Trophoblast cell (in vitro differentiated cells and primary cell): ENCODE results near the gene EGLN3.

Source experiments
- DNase-seq, 2 donors: peaks; one replicate each; pipeline ENCODE4 v3.0.0-alpha.2; 2016
- H2AFZ ChIP-seq: 2 replicates; pipeline ENCODE4 v1.6.1; 2013; ENCODE audit warnings: low read length, moderate library complexity, mild to moderate bottlenecking; ENCODE audit not compliant: insufficient read depth, poor library complexity
- H2AK5ac ChIP-seq: 2 replicates; pipeline ENCODE4 v1.6.1; 2013; ENCODE audit warnings: mild to moderate bottlenecking, low read length
- H2BK120ac ChIP-seq: 2 replicates; pipeline ENCODE4 v1.6.1; 2013; ENCODE audit warnings: low read length, mild to moderate bottlenecking, moderate library complexity; ENCODE audit not compliant: insufficient read depth, poor library complexity
- H2BK12ac ChIP-seq: 2 replicates; pipeline ENCODE4 v1.6.1; 2013; ENCODE audit warnings: mild to moderate bottlenecking, low read length, moderate library complexity
- H2BK5ac ChIP-seq: 2 replicates; pipeline ENCODE4 v1.6.1; 2013; ENCODE audit warnings: low read length, low read depth, moderate library complexity, mild to moderate bottlenecking; ENCODE audit not compliant: poor library complexity
- H3K14ac ChIP-seq: 2 replicates; pipeline ENCODE4 v1.6.1; 2013; ENCODE audit warnings: mild to moderate bottlenecking, low read length
- H3K18ac ChIP-seq: 2 replicates; pipeline ENCODE4 v1.6.1; 2013; ENCODE audit warnings: mild to moderate bottlenecking, low read length
- H3K23ac ChIP-seq: 2 replicates; pipeline ENCODE4 v1.6.1; 2013; ENCODE audit warnings: low read length
- H3K27ac ChIP-seq: 2 replicates; pipeline ENCODE4 v1.5.1; 2013; ENCODE audit warnings: low read depth, mild to moderate bottlenecking, inconsistent platforms, low read length, moderate library complexity
- H3K27me3 ChIP-seq: 2 replicates; pipeline ENCODE4 v1.6.1; 2013; ENCODE audit warnings: inconsistent platforms, mild to moderate bottlenecking, low read length, moderate library complexity; ENCODE audit not compliant: insufficient read depth
- H3K36me3 ChIP-seq, 2 experiments: 1 replicate in 1 of 2; 2 replicates in 1 of 2; pipeline ENCODE4 v1.6.1; 2013; ENCODE audit warnings: low read length in 2 of 2, mild to moderate bottlenecking in 2 of 2, moderate library complexity in 1 of 2; ENCODE audit not compliant: insufficient read depth in 2 of 2, control insufficient read depth in 1 of 2
- H3K4ac ChIP-seq: 2 replicates; pipeline ENCODE4 v1.6.1; 2013; ENCODE audit warnings: low read depth, mild to moderate bottlenecking, low read length, moderate library complexity
- H3K4me1 ChIP-seq, 2 experiments: 1 replicate in 1 of 2; 2 replicates in 1 of 2; pipeline ENCODE4 v1.6.1; 2013; ENCODE audit warnings: low read length in 2 of 2, mild to moderate bottlenecking in 2 of 2, moderate library complexity in 1 of 2; ENCODE audit not compliant: insufficient read depth in 2 of 2, control insufficient read depth in 1 of 2
- H3K4me2 ChIP-seq: 2 replicates; pipeline ENCODE4 v1.6.1; 2013; ENCODE audit warnings: inconsistent platforms, mild to moderate bottlenecking, low read length, moderate library complexity
- H3K4me3 ChIP-seq: 2 replicates; pipeline ENCODE4 v1.5.1; 2013; ENCODE audit warnings: mild to moderate bottlenecking, low read depth, low read length, inconsistent platforms
- H3K79me1 ChIP-seq: one replicate; pipeline ENCODE4 v1.6.1; 2013; ENCODE audit warnings: low read length
- H3K79me2 ChIP-seq: 2 replicates; pipeline ENCODE4 v1.6.1; 2013; ENCODE audit warnings: low read length, mild to moderate bottlenecking; ENCODE audit not compliant: control insufficient read depth, insufficient read depth, poor library complexity
- H3K9ac ChIP-seq: 2 replicates; pipeline ENCODE4 v1.6.1; 2013; ENCODE audit warnings: mild to moderate bottlenecking, low read length
- H3K9me3 ChIP-seq: 2 replicates; pipeline ENCODE4 v1.6.1; 2013; ENCODE audit warnings: low read depth, mild to moderate bottlenecking, control low read depth, inconsistent platforms, low read length; ENCODE audit not compliant: insufficient read depth
- H4K12ac ChIP-seq: 2 replicates; pipeline ENCODE4 v1.6.1; 2013; ENCODE audit warnings: low read depth, mild to moderate bottlenecking, low read length, moderate library complexity
- H4K8ac ChIP-seq: 2 replicates; pipeline ENCODE4 v1.6.1; 2013; ENCODE audit warnings: low read depth, mild to moderate bottlenecking, low read length, moderate library complexity
- H4K91ac ChIP-seq: one replicate; pipeline ENCODE4 v1.6.1; 2013; ENCODE audit warnings: low read depth, mild to moderate bottlenecking, low read length, moderate library complexity
- WGBS: extraction: QIAGEN DNeasy Blood & Tissue Kit; methylation state at CpG from one replicate; pipeline ENCODE4 v1.1.7; 2013; ENCODE audit warnings: missing lambda C conversion rate; ENCODE audit not compliant: insufficient read length, insufficient coverage; ENCODE audit errors: extremely low coverage; 5-methylcytosine and 5-hydroxymethylcytosine counted together

EGLN3 gene

GRCh38 chr14:33897382-33897781 lies 53.5 kb downstream of the EGLN3 start:
- no peak overlapping the region for H3K4me2 ChIP-seq
- H2BK5ac ChIP-seq = no peak overlapping the region
- no peak overlapping the region for H3K23ac ChIP-seq
- no peak overlapping the region for H4K8ac ChIP-seq
- no peaks in the 10 kb centered on the region for H3K27me3 ChIP-seq
- no peak overlapping the region for H3K14ac ChIP-seq
- no peaks in the 10 kb centered on the region for H3K4me1 ChIP-seq
- H3K4ac ChIP-seq = no peak overlapping the region
- no peak overlapping the region for H2AK5ac ChIP-seq
- H3K27ac ChIP-seq = no peak overlapping the region
- H3K4me3 ChIP-seq = no peak overlapping the region
- H2BK12ac ChIP-seq = no peak overlapping the region
- H4K12ac ChIP-seq = no peak overlapping the region
- no peak for DNase-seq
- no peak overlapping the region for H3K9ac ChIP-seq
- H3K9me3 ChIP-seq = peaks cover 3% of the 10 kb centered on the region
- H3K36me3 ChIP-seq = no peaks in the 10 kb centered on the region
- H2AFZ ChIP-seq = no peak overlapping the region
- no peak overlapping the region for H3K18ac ChIP-seq
- no CpG with 5 or more reads among the region's 2 CpGs for WGBS
- no peak overlapping the region for H4K91ac ChIP-seq
- no peaks in the 10 kb centered on the region for H3K79me1 ChIP-seq
- H2BK120ac ChIP-seq = no peak overlapping the region
- H3K79me2 ChIP-seq = no peaks in the 10 kb centered on the region

GRCh38 chr14:33894339-33894738 lies 56.5 kb downstream of the EGLN3 start:
- Histone ChIP-seq H2BK120ac (no peak overlapping the region), H3K23ac (no peak overlapping the region), H3K14ac (no peak overlapping the region), H3K9ac (no peak overlapping the region), H3K9me3 (no peaks in the 10 kb centered on the region), H2AFZ (no peak overlapping the region), H4K91ac (no peak overlapping the region), H2BK5ac (no peak overlapping the region), H3K27me3 (no peaks in the 10 kb centered on the region), H3K4me1 (no peaks in the 10 kb centered on the region), H3K18ac (no peak overlapping the region), H3K4me2 (no peak overlapping the region), H2AK5ac (no peak overlapping the region), H4K12ac (no peak overlapping the region), H3K36me3 (no peaks in the 10 kb centered on the region), H3K4me3 (no peak overlapping the region), H3K79me1 (no peaks in the 10 kb centered on the region), H3K4ac (no peak overlapping the region), H2BK12ac (no peak overlapping the region), H4K8ac (no peak overlapping the region), H3K79me2 (no peaks in the 10 kb centered on the region), H3K27ac (no peak overlapping the region)
- no peak for DNase-seq
- WGBS = no CpG with 5 or more reads among the region's 1 CpG

GRCh38 chr14:33891700-33892099 lies 59.2 kb downstream of the EGLN3 start:
- no peak overlapping the region for H3K9ac ChIP-seq
- no peak overlapping the region for H3K4ac ChIP-seq
- H3K27ac ChIP-seq = no peak overlapping the region
- H2BK5ac ChIP-seq = no peak overlapping the region
- no peaks in the 10 kb centered on the region for H3K79me2 ChIP-seq
- H4K91ac ChIP-seq = no peak overlapping the region
- H3K27me3 ChIP-seq = no peaks in the 10 kb centered on the region
- no peak overlapping the region for H2BK120ac ChIP-seq
- WGBS = no CpG with 5 or more reads among the region's 1 CpG
- no peaks in the 10 kb centered on the region for H3K9me3 ChIP-seq
- H3K36me3 ChIP-seq = no peaks in the 10 kb centered on the region
- no peak overlapping the region for H3K4me3 ChIP-seq
- H3K4me1 ChIP-seq = no peaks in the 10 kb centered on the region
- no peak overlapping the region for H3K23ac ChIP-seq
- H4K12ac ChIP-seq = no peak overlapping the region
- H2AK5ac ChIP-seq = no peak overlapping the region
- no peak overlapping the region for H3K4me2 ChIP-seq
- H2AFZ ChIP-seq = no peak overlapping the region
- no peak for DNase-seq
- H3K18ac ChIP-seq = no peak overlapping the region
- no peaks in the 10 kb centered on the region for H3K79me1 ChIP-seq
- H4K8ac ChIP-seq = no peak overlapping the region
- no peak overlapping the region for H3K14ac ChIP-seq
- H2BK12ac ChIP-seq = no peak overlapping the region

DNA sequence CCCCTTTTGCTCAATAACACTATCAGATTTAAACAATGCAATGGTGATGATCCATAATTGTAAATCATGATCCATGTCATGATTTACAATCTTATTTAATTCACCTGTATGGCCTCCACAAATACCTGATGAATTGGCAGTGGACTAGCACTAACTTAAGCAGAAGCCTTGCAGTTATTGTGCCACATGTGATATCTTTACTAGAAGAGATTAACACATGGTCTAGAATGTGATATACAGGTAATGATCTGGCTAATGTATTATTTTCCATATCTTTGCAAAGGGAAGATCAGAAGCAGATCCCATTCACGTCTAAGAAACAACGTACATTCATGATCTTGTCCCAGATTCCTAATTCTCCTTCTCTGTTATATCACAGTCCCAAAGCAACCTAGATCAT lies 66.0 kb downstream of the EGLN3 start:
- Histone ChIP-seq H3K79me2 (no peaks in the 10 kb centered on the region), H3K27me3 (no peaks in the 10 kb centered on the region), H3K4me3 (no peak overlapping the region), H2BK12ac (no peak overlapping the region), H3K27ac (no peak overlapping the region), H2BK5ac (no peak overlapping the region), H3K36me3 (no peaks in the 10 kb centered on the region), H3K18ac (no peak overlapping the region), H4K91ac (no peak overlapping the region), H3K4ac (no peak overlapping the region), H2AFZ (no peak overlapping the region), H3K14ac (no peak overlapping the region), H3K4me2 (no peak overlapping the region), H3K9ac (no peak overlapping the region), H3K4me1 (no peaks in the 10 kb centered on the region), H3K23ac (no peak overlapping the region), H4K8ac (no peak overlapping the region), H2BK120ac (no peak overlapping the region), H4K12ac (no peak overlapping the region), H3K79me1 (no peaks in the 10 kb centered on the region), H3K9me3 (no peaks in the 10 kb centered on the region), H2AK5ac (no peak overlapping the region)
- no peak for DNase-seq
- no CpG with 5 or more reads among the region's 2 CpGs for WGBS
